ENCODE results near the gene RBL2. TPM values are rescaled to one million over a fixed set of nuclear protein-coding genes. Genes with fewer than 3 reads are reported as not detected.

RBL2 gene
- total and polyA plus RNA-seq, 2 of the 13 experiments (the other 11 are each of a cell fraction or from before 2014, with no cell fraction given), result 41.2 to 60.9 TPM

DNA sequence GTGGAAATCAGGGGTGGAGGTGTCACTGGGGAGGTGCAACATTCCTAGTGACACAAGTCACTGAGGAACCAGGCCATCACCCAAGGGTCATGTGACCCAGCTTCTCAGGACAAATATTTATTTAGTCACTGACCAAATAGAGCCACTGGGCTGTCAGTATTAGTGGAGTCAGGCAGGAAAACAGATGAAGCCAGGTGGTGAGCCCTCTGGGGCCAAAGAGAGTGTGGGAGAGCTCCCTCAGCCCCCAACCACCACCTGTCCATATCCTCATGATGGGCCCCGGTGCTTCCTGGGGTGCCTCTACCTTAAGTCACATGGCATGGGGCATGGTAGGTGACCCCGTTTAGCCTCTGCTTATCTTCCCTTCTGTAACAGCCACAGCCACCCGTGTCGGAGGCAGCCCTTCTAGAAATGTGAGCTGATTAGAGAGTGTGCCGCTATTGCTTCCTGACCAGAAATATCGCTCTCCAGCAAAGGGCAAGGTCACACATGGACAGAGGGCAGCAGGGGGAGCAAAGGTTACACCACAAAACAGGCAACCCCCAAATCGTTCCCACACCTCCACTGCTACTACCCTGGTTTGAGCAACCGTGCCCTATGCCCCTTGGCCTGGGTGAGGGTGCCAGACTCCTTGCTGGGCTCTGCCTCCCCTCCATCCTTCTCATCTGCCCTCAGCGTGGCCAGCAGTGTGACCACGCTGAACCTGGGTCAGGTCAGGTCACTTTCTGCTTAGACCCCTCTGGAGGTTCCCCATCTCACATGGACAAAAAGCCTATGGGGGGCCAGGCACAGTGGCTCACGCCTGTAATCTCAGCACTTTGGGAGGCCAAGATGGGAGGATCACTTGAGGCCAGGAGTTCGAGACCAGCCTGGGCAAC is 77.4 kb downstream of the RBL2 start (continued):
- TF ChIP-seq GTF2F1 (IDR thresholded peaks at IDR 0.05; ENCODE audit: low read length) (peak; percentile 24; the same call in 1 of the 2 replicates), SIN3B (IDR thresholded peaks at IDR 0.05; ENCODE audit: low read length) (peak; percentile 26; the same call in 1 of the 2 replicates), ZNF747 (CRISPR knock-in tag; IDR thresholded peaks at IDR 0.05; ENCODE audit: borderline replicate concordance) (peak; percentile 87), PHF21A (CRISPR knock-in tag; IDR thresholded peaks at IDR 0.05) (peak; percentile 89), ZFP36L2 (CRISPR knock-in tag; IDR thresholded peaks at IDR 0.05) (0 out of 2 replicates have a peak, but pooled peaks have one; percentile 36), ZNF713 (CRISPR knock-in tag; IDR thresholded peaks at IDR 0.05) (no peak; the same call in 1 of the 2 replicates), HIVEP1 (CRISPR knock-in tag; IDR thresholded peaks at IDR 0.05) (peak; percentile 29; the same call in 1 of the 2 replicates), SNAPC2 (CRISPR knock-in tag; IDR thresholded peaks at IDR 0.05) (no peak), ATF1 (CRISPR knock-in tag; IDR thresholded peaks at IDR 0.05) (no peak), ZNF232 (CRISPR knock-in tag; IDR thresholded peaks at IDR 0.05; ENCODE audit: borderline replicate concordance) (no peak; the same call in 1 of the 2 replicates)
- TF ChIP-seq, protein P1, sequence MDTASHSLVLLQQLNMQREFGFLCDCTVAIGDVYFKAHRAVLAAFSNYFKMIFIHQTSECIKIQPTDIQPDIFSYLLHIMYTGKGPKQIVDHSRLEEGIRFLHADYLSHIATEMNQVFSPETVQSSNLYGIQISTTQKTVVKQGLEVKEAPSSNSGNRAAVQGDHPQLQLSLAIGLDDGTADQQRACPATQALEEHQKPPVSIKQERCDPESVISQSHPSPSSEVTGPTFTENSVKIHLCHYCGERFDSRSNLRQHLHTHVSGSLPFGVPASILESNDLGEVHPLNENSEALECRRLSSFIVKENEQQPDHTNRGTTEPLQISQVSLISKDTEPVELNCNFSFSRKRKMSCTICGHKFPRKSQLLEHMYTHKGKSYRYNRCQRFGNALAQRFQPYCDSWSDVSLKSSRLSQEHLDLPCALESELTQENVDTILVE (CRISPR knock-in tag; IDR thresholded peaks at IDR 0.05), result no peak
- TF ChIP-seq, protein P2, sequence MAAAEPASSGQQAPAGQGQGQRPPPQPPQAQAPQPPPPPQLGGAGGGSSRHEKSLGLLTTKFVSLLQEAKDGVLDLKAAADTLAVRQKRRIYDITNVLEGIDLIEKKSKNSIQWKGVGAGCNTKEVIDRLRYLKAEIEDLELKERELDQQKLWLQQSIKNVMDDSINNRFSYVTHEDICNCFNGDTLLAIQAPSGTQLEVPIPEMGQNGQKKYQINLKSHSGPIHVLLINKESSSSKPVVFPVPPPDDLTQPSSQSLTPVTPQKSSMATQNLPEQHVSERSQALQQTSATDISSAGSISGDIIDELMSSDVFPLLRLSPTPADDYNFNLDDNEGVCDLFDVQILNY (CRISPR knock-in tag; conservative IDR thresholded peaks at IDR 0.05), result no peak
- TF ChIP-seq, protein P3, sequence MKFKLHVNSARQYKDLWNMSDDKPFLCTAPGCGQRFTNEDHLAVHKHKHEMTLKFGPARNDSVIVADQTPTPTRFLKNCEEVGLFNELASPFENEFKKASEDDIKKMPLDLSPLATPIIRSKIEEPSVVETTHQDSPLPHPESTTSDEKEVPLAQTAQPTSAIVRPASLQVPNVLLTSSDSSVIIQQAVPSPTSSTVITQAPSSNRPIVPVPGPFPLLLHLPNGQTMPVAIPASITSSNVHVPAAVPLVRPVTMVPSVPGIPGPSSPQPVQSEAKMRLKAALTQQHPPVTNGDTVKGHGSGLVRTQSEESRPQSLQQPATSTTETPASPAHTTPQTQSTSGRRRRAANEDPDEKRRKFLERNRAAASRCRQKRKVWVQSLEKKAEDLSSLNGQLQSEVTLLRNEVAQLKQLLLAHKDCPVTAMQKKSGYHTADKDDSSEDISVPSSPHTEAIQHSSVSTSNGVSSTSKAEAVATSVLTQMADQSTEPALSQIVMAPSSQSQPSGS (CRISPR knock-in tag; IDR thresholded peaks at IDR 0.05), result peak; percentile 89
- TF ChIP-seq, protein P4, sequence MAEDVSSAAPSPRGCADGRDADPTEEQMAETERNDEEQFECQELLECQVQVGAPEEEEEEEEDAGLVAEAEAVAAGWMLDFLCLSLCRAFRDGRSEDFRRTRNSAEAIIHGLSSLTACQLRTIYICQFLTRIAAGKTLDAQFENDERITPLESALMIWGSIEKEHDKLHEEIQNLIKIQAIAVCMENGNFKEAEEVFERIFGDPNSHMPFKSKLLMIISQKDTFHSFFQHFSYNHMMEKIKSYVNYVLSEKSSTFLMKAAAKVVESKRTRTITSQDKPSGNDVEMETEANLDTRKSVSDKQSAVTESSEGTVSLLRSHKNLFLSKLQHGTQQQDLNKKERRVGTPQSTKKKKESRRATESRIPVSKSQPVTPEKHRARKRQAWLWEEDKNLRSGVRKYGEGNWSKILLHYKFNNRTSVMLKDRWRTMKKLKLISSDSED (CRISPR knock-in tag; IDR thresholded peaks at IDR 0.05), result no peak
- TF ChIP-seq, protein P5, sequence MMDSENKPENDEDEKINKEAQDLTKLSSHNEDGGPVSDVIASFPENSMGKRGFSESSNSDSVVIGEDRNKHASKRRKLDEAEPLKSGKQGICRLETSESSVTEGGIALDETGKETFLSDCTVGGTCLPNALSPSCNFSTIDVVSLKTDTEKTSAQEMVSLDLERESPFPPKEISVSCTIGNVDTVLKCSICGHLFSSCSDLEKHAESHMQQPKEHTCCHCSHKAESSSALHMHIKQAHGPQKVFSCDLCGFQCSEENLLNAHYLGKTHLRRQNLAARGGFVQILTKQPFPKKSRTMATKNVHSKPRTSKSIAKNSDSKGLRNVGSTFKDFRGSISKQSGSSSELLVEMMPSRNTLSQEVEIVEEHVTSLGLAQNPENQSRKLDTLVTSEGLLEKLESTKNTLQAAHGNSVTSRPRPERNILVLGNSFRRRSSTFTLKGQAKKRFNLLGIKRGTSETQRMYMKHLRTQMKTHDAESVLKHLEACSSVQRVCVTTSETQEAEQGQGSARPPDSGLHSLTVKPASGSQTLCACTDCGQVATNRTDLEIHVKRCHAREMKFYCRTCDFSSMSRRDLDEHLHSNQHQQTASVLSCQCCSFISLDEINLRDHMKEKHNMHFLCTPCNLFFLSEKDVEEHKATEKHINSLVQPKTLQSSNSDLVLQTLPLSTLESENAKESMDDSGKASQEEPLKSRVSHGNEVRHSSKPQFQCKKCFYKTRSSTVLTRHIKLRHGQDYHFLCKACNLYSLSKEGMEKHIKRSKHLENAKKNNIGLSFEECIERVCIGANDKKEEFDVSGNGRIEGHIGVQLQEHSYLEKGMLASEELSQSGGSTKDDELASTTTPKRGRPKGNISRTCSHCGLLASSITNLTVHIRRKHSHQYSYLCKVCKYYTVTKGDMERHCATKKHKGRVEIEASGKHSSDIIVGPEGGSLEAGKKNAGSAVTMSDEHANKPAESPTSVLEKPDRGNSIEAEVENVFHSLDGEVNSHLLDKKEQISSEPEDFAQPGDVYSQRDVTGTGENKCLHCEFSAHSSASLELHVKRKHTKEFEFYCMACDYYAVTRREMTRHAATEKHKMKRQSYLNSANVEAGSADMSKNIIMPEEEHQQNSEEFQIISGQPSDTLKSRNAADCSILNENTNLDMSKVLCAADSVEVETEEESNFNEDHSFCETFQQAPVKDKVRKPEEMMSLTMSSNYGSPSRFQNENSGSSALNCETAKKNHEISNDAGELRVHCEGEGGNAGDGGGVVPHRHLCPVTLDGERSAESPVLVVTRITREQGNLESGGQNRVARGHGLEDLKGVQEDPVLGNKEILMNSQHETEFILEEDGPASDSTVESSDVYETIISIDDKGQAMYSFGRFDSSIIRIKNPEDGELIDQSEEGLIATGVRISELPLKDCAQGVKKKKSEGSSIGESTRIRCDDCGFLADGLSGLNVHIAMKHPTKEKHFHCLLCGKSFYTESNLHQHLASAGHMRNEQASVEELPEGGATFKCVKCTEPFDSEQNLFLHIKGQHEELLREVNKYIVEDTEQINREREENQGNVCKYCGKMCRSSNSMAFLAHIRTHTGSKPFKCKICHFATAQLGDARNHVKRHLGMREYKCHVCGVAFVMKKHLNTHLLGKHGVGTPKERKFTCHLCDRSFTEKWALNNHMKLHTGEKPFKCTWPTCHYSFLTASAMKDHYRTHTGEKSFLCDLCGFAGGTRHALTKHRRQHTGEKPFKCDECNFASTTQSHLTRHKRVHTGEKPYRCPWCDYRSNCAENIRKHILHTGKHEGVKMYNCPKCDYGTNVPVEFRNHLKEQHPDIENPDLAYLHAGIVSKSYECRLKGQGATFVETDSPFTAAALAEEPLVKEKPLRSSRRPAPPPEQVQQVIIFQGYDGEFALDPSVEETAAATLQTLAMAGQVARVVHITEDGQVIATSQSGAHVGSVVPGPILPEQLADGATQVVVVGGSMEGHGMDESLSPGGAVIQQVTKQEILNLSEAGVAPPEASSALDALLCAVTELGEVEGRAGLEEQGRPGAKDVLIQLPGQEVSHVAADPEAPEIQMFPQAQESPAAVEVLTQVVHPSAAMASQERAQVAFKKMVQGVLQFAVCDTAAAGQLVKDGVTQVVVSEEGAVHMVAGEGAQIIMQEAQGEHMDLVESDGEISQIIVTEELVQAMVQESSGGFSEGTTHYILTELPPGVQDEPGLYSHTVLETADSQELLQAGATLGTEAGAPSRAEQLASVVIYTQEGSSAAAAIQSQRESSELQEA (CRISPR knock-in tag; IDR thresholded peaks at IDR 0.05; ENCODE audit: not compliant biosample characterization), result peak; percentile 60

All from HepG2 (cell line).